ENCODE measurements around the gene RTRAF.

GRCh38 chr14:52003324-52003723 lies 14.0 kb downstream of the RTRAF start:
- TF ChIP-seq CTCF (IDR thresholded peaks at IDR 0.05) = no peak
- TF ChIP-seq POLR2A (IDR thresholded peaks at IDR 0.05) = no peak
- peak; percentile 87 for TF ChIP-seq POLR2AphosphoS5 (IDR thresholded peaks at IDR 0.05)

Measured in gastroesophageal sphincter (tissue), 3 donors.